GM12892 (cell line): ENCODE measurements around the gene ADD1.

Experiments
- POLR2A ChIP-seq: IDR thresholded peaks from 2 replicates; pipeline ENCODE4 v1.6.1; 2011; ENCODE audit warnings: low read depth, low read length, control low read depth
- POLR2AphosphoS5 ChIP-seq: IDR thresholded peaks from 2 replicates; pipeline ENCODE4 v1.6.1; 2011; ENCODE audit warnings: low read depth, low read length, control low read depth
- TAF1 ChIP-seq: IDR thresholded peaks from 2 replicates; pipeline ENCODE4 v1.6.1; 2011; ENCODE audit warnings: low read depth, mild to moderate bottlenecking, control low read depth, low read length, borderline replicate concordance

- TF ChIP-seq POLR2AphosphoS5 (no peak), TAF1 (no peak), POLR2A (no peak)
Measured at GRCh38 chr4:2907226-2907625, 63.6 kb downstream of the ADD1 start.
